ENCODE results near the gene MLLT3. TPM values are rescaled to one million over a fixed set of nuclear protein-coding genes. Genes with fewer than 3 reads are reported as not detected.

MLLT3 gene
- total and polyA plus RNA-seq, 2 of the 13 experiments (the other 11 are each of a cell fraction or from before 2014, with no cell fraction given), result 12.3 to 12.6 TPM

GRCh38 chr9:20361656-20362570, 260.4 kb downstream of the MLLT3 start (continued):
- TF ChIP-seq ZNF318 (CRISPR knock-in tag; IDR thresholded peaks at IDR 0.05), result no peak
- TF ChIP-seq ZNF615 (CRISPR knock-in tag; IDR thresholded peaks at IDR 0.05; ENCODE audit: borderline replicate concordance), result no peak
- TF ChIP-seq ZNF484 (CRISPR knock-in tag; IDR thresholded peaks at IDR 0.05; ENCODE audit: borderline replicate concordance, low read depth), result no peak
- no peak for TF ChIP-seq ZNF784 (CRISPR knock-in tag; IDR thresholded peaks at IDR 0.05; ENCODE audit: borderline replicate concordance)
- TF ChIP-seq U2AF2 (IDR thresholded peaks at IDR 0.05; ENCODE audit: low read depth, low read length), result no peak
- TF ChIP-seq ZNF264 (CRISPR knock-in tag; IDR thresholded peaks at IDR 0.05), result no peak
- no peak for TF ChIP-seq ZKSCAN1 (IDR thresholded peaks at IDR 0.05; ENCODE audit: low read length)
- no peak for TF ChIP-seq ZNF496 (CRISPR knock-in tag; IDR thresholded peaks at IDR 0.05; ENCODE audit: insufficient replicate concordance)
- no peak for TF ChIP-seq ZNF367 (CRISPR knock-in tag; IDR thresholded peaks at IDR 0.05; ENCODE audit: borderline replicate concordance)
- TF ChIP-seq KDM1A (CRISPR knock-in tag; IDR thresholded peaks at IDR 0.05), result no peak

Data from HepG2 (cell line).